Measurements from ENCODE around the gene FAR2.

Gene FAR2

DNA sequence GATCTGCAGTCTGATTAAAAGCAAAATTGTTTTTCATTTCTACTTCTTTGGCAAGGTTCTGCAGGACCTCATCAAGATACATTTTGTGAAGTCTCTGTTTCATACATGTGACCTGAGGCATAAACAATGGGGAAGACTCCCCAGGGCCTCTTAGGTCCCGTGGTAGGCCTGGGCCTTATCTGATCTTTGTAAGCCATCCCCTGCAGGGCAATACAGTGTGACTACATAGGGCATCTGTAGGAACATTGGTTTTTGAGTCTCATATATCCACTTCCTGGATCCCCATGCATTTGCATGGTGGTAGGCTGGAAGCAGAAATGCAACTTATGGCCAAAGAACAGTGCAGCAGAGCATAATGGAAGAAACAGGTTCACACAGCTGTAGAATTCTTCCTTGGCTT is 6.0 kb downstream of the FAR2 start:
- TF ChIP-seq, protein P1, sequence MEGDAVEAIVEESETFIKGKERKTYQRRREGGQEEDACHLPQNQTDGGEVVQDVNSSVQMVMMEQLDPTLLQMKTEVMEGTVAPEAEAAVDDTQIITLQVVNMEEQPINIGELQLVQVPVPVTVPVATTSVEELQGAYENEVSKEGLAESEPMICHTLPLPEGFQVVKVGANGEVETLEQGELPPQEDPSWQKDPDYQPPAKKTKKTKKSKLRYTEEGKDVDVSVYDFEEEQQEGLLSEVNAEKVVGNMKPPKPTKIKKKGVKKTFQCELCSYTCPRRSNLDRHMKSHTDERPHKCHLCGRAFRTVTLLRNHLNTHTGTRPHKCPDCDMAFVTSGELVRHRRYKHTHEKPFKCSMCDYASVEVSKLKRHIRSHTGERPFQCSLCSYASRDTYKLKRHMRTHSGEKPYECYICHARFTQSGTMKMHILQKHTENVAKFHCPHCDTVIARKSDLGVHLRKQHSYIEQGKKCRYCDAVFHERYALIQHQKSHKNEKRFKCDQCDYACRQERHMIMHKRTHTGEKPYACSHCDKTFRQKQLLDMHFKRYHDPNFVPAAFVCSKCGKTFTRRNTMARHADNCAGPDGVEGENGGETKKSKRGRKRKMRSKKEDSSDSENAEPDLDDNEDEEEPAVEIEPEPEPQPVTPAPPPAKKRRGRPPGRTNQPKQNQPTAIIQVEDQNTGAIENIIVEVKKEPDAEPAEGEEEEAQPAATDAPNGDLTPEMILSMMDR (conservative IDR thresholded peaks at IDR 0.05): no peak
- TF ChIP-seq ZFX (IDR thresholded peaks at IDR 0.05): no peak
- no peak overlapping the region for H3K27ac ChIP-seq

DNA sequence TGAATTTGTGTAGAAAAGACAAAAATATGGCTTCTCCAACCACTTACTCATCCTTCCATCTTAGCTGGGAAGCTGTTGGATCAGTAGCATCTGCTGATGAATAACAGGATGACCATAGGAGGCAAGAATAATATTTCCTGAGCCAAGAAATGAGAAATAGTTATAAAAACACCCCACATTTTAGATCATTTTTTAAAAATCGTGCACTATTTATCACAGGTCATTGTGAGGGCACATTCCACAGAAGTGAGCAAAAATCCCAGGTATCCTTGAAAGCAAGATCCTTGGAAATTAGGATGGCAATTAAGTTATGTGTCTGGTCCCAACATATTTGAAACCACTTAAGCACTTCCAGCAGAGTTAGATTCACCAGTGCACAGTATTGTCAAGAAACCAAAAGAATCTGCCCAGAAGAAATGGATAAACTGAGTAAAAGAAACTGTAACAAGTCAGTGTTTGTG is 8.4 kb downstream of the FAR2 start:
- no peak overlapping the region for H3K27ac ChIP-seq
- TF ChIP-seq, protein P1 (conservative IDR thresholded peaks at IDR 0.05): no peak
- no peak for TF ChIP-seq ZFX (IDR thresholded peaks at IDR 0.05)

DNA sequence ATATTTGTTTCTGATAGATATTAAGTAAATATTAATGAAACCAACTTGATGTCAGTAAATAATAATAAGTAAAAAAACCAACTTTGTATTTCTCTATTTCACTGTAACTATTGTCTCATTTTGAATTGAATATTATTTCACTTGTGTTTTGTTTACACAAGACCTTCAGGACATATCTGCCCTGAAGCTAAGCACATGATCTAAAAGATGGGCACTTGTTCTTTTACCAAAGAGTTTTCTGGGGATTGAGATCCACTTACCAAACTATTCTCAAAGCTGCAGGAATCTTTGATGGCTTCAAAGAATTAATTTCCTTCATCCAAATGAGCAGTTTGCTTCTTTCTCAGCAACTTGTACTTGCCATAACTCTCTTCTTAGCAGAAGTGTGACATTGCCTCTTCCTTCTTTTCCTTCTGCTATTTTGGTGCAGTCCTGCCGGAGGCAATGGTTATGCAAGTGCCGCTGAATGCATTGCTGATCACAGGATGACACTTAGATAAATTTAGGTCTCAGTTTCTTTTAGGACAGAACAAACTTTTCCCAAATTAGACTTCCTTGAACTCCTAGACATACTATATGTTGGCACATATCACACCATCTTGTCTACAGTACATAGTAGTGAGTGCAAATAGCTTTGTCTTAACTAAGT is 9.2 kb downstream of the FAR2 start:
- TF ChIP-seq ZFX (IDR thresholded peaks at IDR 0.05): no peak
- TF ChIP-seq, protein P1 (conservative IDR thresholded peaks at IDR 0.05): no peak
- no peak overlapping the region for H3K27ac ChIP-seq

DNA sequence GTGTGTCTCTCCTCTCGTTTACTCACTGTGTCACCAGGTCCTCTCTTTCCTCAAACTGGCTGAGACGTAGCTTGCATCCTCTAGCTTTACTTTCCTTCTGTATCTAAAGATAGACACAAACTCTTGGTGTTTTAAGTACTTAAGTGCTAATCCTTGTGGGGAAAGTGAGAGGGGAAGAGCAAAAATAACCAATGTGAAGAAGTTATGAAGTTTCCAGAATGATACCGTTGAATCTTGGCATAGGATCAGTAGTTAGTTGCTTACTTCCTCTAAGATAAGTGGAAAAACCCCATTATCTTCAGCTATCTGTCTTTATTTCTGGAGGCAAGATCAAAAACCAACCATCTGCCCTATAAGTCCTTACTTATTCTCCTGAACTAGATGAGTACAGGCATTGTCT is 10.6 kb downstream of the FAR2 start:
- TF ChIP-seq, protein P1 (conservative IDR thresholded peaks at IDR 0.05): no peak
- no peak for TF ChIP-seq ZFX (IDR thresholded peaks at IDR 0.05)
- H3K27ac ChIP-seq: no peak overlapping the region

DNA sequence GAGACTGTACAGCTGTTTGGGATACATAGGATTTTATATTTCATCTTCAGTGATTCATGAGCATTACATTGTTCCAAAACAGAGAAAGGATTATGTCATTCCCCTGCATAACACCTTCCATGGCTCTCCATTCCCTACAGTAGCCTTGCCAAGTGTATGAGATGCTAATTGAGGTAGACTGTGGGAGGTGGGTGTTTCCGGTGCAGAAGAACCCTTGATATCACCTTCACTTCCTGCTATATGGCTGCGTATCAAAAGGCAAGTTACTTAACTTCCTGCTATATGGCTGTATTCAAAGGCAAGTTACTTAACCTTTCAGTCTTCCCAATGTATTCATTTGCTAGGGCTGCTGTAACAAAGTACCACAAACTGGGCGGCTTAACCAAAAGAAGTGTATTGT is 11.2 kb downstream of the FAR2 start:
- TF ChIP-seq, protein P1 (conservative IDR thresholded peaks at IDR 0.05): no peak
- no peak for TF ChIP-seq ZFX (IDR thresholded peaks at IDR 0.05)
- H3K27ac ChIP-seq: no peak overlapping the region

DNA sequence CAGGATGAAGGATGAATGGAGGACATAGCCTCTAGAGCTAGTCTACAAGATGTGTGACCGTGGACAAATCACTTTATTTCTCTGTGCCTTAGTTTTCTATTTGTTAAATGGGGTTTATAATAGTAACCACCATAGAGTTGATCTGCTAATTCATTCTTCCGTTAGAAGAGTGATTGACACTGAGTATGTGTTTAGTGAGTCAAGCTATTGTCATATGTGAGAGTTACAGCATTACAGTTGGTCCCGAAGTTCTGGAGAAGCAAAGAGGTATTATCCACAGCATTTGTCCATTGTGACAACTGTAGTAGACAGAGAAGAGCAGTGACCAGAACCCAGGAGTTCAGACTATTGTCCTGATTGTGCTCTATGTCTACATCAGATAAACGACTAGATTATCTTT is 14.1 kb downstream of the FAR2 start:
- TF ChIP-seq ZFX (IDR thresholded peaks at IDR 0.05): no peak
- TF ChIP-seq, protein P1 (conservative IDR thresholded peaks at IDR 0.05): no peak
- H3K27ac ChIP-seq: no peak overlapping the region

DNA sequence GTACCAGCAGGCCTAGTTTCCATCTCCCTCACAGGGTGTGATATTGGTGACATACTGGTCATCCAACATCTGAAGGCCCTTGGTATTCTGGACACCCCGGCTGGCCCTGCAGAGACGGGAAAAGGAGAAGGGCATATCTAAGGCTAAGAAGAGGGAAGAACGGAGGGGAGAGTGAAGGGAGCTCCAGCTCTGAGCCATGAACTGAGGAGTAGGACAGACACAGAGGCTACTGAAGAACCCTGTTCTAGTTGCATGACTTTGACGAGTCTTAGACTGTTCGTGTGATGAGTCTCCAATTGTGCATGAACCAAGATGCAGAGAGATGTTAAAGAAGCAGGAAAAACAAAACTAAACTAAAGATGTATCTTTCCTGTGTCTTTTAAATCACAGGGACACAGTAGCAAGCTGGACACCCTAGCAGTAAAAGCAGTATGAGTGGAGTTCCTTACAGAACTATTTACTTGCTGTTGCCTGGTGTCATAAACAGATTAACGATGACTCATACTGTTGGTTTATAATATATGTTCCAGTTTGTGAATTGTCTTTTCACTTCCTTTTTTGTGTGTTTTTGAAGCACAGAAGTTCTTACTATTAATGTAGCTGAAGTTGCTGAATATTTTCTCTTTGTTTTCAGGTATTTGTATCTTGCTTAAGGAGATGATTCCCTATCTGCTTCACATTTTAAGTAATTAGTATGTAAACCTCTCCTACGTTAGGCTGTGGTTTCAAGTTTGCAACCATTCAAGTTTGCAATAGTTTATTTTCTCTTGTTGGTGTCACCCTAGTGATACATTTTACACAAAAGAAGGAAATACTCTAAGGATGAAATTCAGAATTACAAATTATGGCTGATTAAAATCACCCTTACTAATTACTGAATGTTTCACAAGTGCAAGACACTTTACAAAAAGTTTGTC is 15.7 kb downstream of the FAR2 start:
- no peak for TF ChIP-seq ZFX (IDR thresholded peaks at IDR 0.05)
- TF ChIP-seq, protein P1 (conservative IDR thresholded peaks at IDR 0.05): no peak
- H3K27ac ChIP-seq: no peak overlapping the region
